GM21447 (cell line): ENCODE results near the gene RBPJ.

Experiments
- ATAC-seq: cut with Tn5 transposase; IDR thresholded peaks from one replicate; pipeline ENCODE4 v1.9.1; 2021; ENCODE audit not compliant: unreplicated experiment

RBPJ gene

GRCh38 chr4:26484032-26484515 is 163.3 kb downstream of the RBPJ start:
- no peak for ATAC-seq

- no peak for ATAC-seq
Measured at GRCh38 chr4:26484516-26484915, 163.7 kb downstream of the RBPJ start.
